HFFc6 (cell line): ENCODE data around the gene TMEM63B. TPM values are rescaled to one million over a fixed set of nuclear protein-coding genes. Genes with fewer than 3 reads are reported as not detected.
"Not testable (repeated sequence)": the region's sequence is repeated elsewhere in the genome, so short reads cannot be mapped to it uniquely, and the experiment has no call there.

Source experiments
- DNase-seq: peaks from one replicate; pipeline ENCODE4 v3.0.0-alpha.2; 2018
- H3K27ac Mint-ChIP-seq: 2 replicates; pipeline ENCODE4 v1.8.0; 2020; ENCODE audit warnings: mild to moderate bottlenecking, mixed read lengths
- H3K27me3 Mint-ChIP-seq: 2 replicates; pipeline ENCODE4 v1.8.0; 2021; ENCODE audit warnings: mild to moderate bottlenecking, moderate library complexity, mixed read lengths; ENCODE audit not compliant: insufficient read depth
- H3K36me3 Mint-ChIP-seq: 2 replicates; pipeline ENCODE4 v1.8.0; 2021; ENCODE audit warnings: low read depth, mixed read lengths
- H3K4me1 Mint-ChIP-seq: 2 replicates; pipeline ENCODE4 v1.8.0; 2020; ENCODE audit warnings: low read depth, mixed read lengths
- H3K4me3 Mint-ChIP-seq: 2 replicates; pipeline ENCODE4 v1.8.0; 2020; ENCODE audit warnings: mild to moderate bottlenecking, moderate library complexity, mixed read lengths
- H3K9me3 Mint-ChIP-seq: 2 replicates; pipeline ENCODE4 v1.8.0; 2020; ENCODE audit warnings: mild to moderate bottlenecking, mixed read lengths
- total RNA-seq, 6 experiments: library from RNA; stranded (reverse); fragmentation: NEBNext Ultra II Directional; extraction: Animal tissue kit (Norgen Biotek cat#: 25700); gene quantifications; 2 replicates in 1 of 6; 3 replicates in 5 of 6; pipeline ENCODE4 v1.2.3, GENCODE V29; 2021
- TF ChIP-seq, protein P1 (sequence below): fragments of 200-600 bp; sonication (generic); IDR thresholded peaks from 2 replicates; pipeline ENCODE4 v1.5.0; 2021; ENCODE audit warnings: antibody characterized with exemption, mild to moderate bottlenecking

Gene TMEM63B
- total RNA-seq, 6 experiments from 2014 or later, result 38.3 to 55.1 (median 44.7) TPM

DNA sequence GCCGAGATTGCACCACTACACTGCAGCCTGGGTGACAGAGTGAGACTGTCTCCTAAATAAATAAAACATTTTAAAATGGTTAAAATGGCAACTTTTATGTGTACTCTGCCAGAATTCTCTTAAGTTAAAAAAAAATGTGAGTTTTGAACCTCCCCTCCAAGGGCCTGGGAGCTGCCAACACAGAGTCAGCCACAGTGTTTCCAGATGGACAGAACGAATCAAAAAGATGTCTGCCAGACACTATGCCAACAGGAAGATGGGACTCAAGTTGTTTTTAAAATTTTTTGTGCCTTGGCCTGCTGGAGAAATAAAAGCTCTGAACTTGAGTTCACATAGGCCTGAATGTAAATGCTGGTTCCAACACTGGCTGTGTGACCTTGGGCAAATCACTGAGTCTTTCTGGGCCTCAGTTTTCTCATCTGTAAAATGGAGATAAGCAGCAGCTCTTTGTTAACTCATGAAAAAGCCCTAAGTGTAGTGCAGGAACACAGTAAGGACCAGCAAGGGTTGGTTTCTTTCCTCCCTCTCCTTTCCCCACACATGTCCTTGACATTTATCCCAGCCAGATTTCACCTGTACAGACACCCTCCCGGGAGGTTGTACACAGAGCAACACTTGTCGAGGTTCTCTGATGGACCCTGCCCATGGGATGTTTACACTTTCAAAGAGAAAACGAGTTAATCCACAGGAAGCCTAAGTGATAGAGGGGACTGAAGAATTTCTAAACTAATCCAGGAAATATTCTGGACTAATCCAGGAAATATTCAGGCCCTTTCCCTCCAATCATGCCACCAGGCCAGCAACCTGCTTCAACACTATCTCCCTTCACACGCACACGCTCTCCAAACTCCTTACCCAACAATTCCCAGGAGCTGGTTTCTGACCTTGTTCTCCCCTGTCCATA lies 35.1 kb upstream of the TMEM63B start:
- H3K27me3 Mint-ChIP-seq, result no peaks in the 10 kb centered on the region; the same call in 1 of the 2 replicates
- no peak overlapping the region for H3K4me3 Mint-ChIP-seq
- no peak for DNase-seq
- TF ChIP-seq, protein P1, sequence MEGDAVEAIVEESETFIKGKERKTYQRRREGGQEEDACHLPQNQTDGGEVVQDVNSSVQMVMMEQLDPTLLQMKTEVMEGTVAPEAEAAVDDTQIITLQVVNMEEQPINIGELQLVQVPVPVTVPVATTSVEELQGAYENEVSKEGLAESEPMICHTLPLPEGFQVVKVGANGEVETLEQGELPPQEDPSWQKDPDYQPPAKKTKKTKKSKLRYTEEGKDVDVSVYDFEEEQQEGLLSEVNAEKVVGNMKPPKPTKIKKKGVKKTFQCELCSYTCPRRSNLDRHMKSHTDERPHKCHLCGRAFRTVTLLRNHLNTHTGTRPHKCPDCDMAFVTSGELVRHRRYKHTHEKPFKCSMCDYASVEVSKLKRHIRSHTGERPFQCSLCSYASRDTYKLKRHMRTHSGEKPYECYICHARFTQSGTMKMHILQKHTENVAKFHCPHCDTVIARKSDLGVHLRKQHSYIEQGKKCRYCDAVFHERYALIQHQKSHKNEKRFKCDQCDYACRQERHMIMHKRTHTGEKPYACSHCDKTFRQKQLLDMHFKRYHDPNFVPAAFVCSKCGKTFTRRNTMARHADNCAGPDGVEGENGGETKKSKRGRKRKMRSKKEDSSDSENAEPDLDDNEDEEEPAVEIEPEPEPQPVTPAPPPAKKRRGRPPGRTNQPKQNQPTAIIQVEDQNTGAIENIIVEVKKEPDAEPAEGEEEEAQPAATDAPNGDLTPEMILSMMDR, result no peak
- H3K36me3 Mint-ChIP-seq, result no peaks in the 10 kb centered on the region
- H3K27ac Mint-ChIP-seq, result no peak overlapping the region
- no peaks in the 10 kb centered on the region for H3K9me3 Mint-ChIP-seq
- H3K4me1 Mint-ChIP-seq, result peaks cover 10% of the 10 kb centered on the region; the same call in 1 of the 2 replicates

DNA sequence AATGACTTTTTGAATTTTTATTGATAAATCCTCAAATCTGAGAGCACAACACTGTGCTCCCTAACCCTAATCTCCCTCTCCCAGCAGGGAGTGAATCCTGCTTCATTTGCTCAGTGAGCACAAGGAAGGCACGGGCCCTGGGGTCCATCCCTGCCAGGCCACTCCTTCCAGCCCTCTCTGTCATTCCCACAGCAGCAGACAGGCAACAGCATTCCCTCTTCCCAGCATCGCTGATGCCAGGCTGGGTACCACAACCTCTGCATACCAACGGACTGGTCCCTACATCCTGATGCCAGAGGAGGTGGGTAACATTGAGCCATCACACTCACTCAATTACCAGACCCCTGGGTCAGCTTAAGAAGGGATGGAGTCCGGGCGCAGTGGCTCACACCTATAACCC lies 34.3 kb upstream of the TMEM63B start:
- Mint-ChIP-seq H3K36me3 (no peaks in the 10 kb centered on the region), H3K9me3 (no peaks in the 10 kb centered on the region), H3K4me3 (no peak overlapping the region), H3K4me1 (peaks cover 10% of the 10 kb centered on the region; the same call in 1 of the 2 replicates), H3K27me3 (no peaks in the 10 kb centered on the region; the same call in 1 of the 2 replicates), H3K27ac (no peak overlapping the region)
- no peak for DNase-seq
- TF ChIP-seq, protein P1, result no peak

DNA sequence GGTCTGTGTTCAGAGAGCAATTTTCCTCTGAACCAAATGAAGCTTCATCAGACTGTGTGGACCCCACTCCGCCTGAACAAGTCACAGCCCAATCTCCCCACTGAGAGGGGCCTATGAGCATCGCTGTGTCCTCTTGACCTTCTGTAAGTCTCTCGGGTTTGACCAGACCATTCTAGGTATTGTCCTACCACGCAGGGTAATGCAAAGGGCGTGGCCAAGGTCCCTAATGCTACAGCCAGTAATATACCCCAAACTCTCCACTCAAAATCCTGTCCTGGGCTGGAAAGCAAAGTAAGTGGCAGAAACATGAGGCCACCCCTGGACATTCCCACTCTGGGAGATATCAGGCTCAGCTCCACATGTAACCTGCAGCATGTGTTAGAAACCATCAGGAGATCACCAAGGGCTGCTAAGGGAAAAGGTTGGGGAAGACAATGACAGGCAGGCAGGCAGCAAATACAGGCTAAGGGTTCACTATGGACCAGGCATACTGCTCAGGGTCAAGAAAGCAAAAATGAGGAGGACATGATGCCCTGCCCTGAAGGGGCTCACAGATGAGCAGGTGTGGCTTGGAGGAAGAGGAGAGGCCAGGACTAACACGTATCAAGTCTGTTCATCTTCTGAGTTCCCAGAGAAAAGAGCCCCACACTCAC lies 33.5 kb upstream of the TMEM63B start:
- TF ChIP-seq, protein P1, result no peak
- no peaks in the 10 kb centered on the region; the same call in 1 of the 2 replicates for H3K27me3 Mint-ChIP-seq

DNA sequence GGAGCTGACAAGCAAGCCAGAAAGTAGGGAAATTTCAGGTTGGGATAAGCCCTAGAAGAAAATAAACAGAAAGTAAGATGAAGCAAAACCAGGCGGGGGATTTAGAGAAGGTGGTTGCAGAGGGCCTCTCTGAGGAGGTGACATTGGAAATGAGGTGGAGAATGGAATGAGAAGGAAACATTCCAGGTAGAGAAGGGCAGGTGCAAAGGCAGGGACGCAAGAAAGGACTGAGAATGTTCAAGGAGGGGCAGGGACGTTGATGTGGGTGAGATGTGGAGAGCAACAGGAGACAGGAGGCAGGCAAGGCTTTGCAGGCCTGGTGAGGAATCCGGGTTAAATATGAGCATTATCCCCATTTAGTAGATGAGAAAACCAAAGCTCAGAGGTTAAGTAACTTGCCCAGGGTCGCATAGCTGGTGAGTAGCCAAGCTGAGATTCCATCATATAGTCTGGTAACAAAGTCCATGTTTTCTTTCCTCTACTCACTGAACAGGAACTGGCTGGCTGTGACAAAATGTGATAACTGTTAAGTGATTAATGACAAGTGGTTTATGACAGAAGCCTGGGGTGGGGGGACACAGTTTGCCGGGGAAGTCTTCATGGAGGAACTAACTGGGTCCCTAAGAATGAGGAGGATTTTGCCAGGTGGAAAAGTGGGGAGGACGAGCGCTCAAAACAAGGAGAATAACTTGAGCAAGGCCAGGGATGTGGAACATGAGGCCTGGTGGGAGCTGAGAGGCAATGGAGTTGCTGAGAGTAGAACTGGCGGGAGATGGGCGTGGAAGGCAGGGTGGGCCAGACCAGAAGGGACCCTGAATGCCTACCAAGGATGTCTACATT lies 32.7 kb upstream of the TMEM63B start:
- TF ChIP-seq, protein P1, result no peak
- Mint-ChIP-seq H3K27ac (no peak overlapping the region), H3K9me3 (no peaks in the 10 kb centered on the region), H3K36me3 (no peaks in the 10 kb centered on the region), H3K4me1 (peaks cover 10% of the 10 kb centered on the region; the same call in 1 of the 2 replicates), H3K4me3 (no peak overlapping the region), H3K27me3 (no peaks in the 10 kb centered on the region; the same call in 1 of the 2 replicates)
- DNase-seq, result no peak

More for the DNA sequence above, 33.5 kb upstream of the TMEM63B start:
- Mint-ChIP-seq H3K4me1 (peaks cover 10% of the 10 kb centered on the region; the same call in 1 of the 2 replicates), H3K36me3 (no peaks in the 10 kb centered on the region), H3K27ac (no peak overlapping the region), H3K4me3 (no peak overlapping the region), H3K9me3 (no peaks in the 10 kb centered on the region)
- DNase-seq, result no peak

DNA sequence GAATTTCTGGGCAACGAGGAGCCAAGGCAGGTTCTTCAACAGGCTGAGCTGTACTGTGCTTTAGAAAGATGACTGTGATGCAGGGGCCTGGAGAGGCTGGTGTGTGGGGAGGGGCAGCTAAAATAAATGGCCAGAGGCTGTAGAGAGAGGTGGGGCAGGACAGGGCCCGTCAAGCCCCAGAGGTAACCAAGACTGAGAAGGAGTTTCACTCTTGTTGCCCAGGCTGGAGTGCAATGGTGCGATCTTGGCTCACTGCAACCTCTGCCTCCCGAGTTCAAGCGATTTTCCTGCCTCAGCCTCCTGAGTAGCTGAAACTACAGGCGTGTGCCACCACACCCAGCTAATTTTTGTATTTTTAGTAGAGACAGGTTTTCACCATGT lies 32.1 kb upstream of the TMEM63B start:
- not testable (repeated sequence) for H3K4me3 Mint-ChIP-seq, DNase-seq, H3K9me3 Mint-ChIP-seq, H3K27ac Mint-ChIP-seq, H3K4me1 Mint-ChIP-seq, H3K36me3 Mint-ChIP-seq, H3K27me3 Mint-ChIP-seq
